Karpas-422 (cell line): Measurements from ENCODE around the gene TRIM15. TPM values are rescaled to one million over a fixed set of nuclear protein-coding genes. Genes with fewer than 3 reads are reported as not detected.
A peak's percentile ranks its signal among the peaks of the same experiment; 100 is the strongest.

Experiments used
- DNase-seq: peaks from one replicate; pipeline ENCODE4 v3.0.0-alpha.2; 2015
- H2AFZ ChIP-seq: fragments of 200-600 bp; sonication (generic); 2 replicates; pipeline ENCODE4 v1.6.1; 2014; ENCODE audit warnings: antibody characterized with exemption, low read length, mixed read lengths
- H3K27ac ChIP-seq: fragments of 200-600 bp; sonication (generic); 2 replicates; pipeline ENCODE4 v1.5.1; 2014; ENCODE audit warnings: mild to moderate bottlenecking, low read length, moderate library complexity
- H3K27me3 ChIP-seq: fragments of 200-600 bp; sonication (generic); 2 replicates; pipeline ENCODE4 v1.6.1; 2014; ENCODE audit warnings: low read length, mixed read lengths
- H3K36me3 ChIP-seq: fragments of 200-600 bp; sonication (generic); 2 replicates; pipeline ENCODE4 v1.6.1; 2014; ENCODE audit warnings: low read length, mixed read lengths; ENCODE audit not compliant: insufficient read depth
- H3K4me1 ChIP-seq: fragments of 200-600 bp; sonication (generic); 2 replicates; pipeline ENCODE4 v1.6.1; 2014; ENCODE audit warnings: mild to moderate bottlenecking, low read length, mixed read lengths
- H3K4me2 ChIP-seq: fragments of 200-600 bp; sonication (generic); 2 replicates; pipeline ENCODE4 v1.6.1; 2014; ENCODE audit warnings: low read length, low read depth, mild to moderate bottlenecking; ENCODE audit not compliant: poor library complexity, severe bottlenecking
- H3K4me3 ChIP-seq: fragments of 200-600 bp; sonication (generic); 2 replicates; pipeline ENCODE4 v1.5.1; 2014; ENCODE audit warnings: mild to moderate bottlenecking, antibody characterized with exemption, low read length, mixed read lengths
- H3K79me2 ChIP-seq: fragments of 200-600 bp; sonication (generic); 2 replicates; pipeline ENCODE4 v1.6.1; 2014; ENCODE audit warnings: mild to moderate bottlenecking, low read length, mixed read lengths
- H3K9ac ChIP-seq: fragments of 200-600 bp; sonication (generic); 2 replicates; pipeline ENCODE4 v1.6.0; 2014; ENCODE audit warnings: low read length
- H3K9me2 ChIP-seq: fragments of 200-600 bp; sonication (generic), shearing (Covaris generic); replicated peaks from 2 replicates; pipeline ENCODE4 v1.6.0; 2014; ENCODE audit warnings: mild to moderate bottlenecking, low read length, moderate library complexity; ENCODE audit not compliant: insufficient read depth
- H3K9me3 ChIP-seq: fragments of 300-700, 200-600 bp; sonication (generic); 2 replicates; pipeline ENCODE4 v1.6.1; 2014; ENCODE audit warnings: low read length, mixed read lengths
- H4K20me1 ChIP-seq: fragments of 200-600 bp; sonication (generic); 2 replicates; pipeline ENCODE4 v1.6.1; 2014; ENCODE audit warnings: mild to moderate bottlenecking, antibody characterized with exemption, low read length, low read depth; ENCODE audit not compliant: insufficient read depth
- total RNA-seq: library from RNA; depleted of rRNA; stranded (reverse); fragments of >200 nt; shearing (Covaris generic); gene quantifications from 2 replicates; pipeline ENCODE4 v1.2.3, GENCODE V29; 2014; ENCODE audit warnings: low replicate concordance

The TRIM15 gene
- total RNA-seq, 1 experiment from 2014 or later, result not detected

DNA sequence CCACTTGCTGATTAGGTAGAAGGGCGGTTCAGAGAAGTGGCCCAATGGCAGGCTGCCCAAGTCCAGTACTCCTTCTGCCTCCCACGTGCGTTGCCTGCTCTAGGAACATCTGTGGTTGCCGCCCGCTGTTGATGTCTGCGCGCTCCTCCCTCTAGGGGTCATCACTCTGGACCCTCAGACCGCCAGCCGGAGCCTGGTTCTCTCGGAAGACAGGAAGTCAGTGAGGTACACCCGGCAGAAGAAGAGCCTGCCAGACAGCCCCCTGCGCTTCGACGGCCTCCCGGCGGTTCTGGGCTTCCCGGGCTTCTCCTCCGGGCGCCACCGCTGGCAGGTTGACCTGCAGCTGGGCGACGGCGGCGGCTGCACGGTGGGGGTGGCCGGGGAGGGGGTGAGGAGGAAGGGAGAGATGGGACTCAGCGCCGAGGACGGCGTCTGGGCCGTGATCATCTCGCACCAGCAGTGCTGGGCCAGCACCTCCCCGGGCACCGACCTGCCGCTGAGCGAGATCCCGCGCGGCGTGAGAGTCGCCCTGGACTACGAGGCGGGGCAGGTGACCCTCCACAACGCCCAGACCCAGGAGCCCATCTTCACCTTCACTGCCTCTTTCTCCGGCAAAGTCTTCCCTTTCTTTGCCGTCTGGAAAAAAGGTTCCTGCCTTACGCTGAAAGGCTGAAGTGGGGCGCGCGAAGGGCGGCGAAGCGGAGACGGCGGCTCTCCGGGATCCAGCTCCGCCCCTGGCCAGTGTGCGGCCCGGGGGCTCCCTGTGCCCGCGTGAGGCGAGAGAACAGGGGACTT, 8.5 kb downstream of the TRIM15 start:
- no peak overlapping the region for H3K9ac ChIP-seq
- H3K4me2 ChIP-seq, result no peak overlapping the region
- no peaks in the 10 kb centered on the region for H3K4me1 ChIP-seq
- H3K4me3 ChIP-seq, result no peak overlapping the region
- no peaks in the 10 kb centered on the region for H3K79me2 ChIP-seq
- no peaks in the 10 kb centered on the region for H4K20me1 ChIP-seq
- no peaks in the 10 kb centered on the region for H3K9me3 ChIP-seq
- DNase-seq, result no peak
- no peaks in the 10 kb centered on the region for H3K27me3 ChIP-seq
- no peak overlapping the region for H2AFZ ChIP-seq
- H3K27ac ChIP-seq, result no peak overlapping the region
- no peaks in the 10 kb centered on the region for H3K36me3 ChIP-seq
- no peaks in the 10 kb centered on the region for H3K9me2 ChIP-seq

- H3K4me1 ChIP-seq, result no peaks in the 10 kb centered on the region
- H2AFZ ChIP-seq, result no peak overlapping the region
- no peaks in the 10 kb centered on the region for H3K9me3 ChIP-seq
- H3K4me2 ChIP-seq, result no peak overlapping the region
- no peaks in the 10 kb centered on the region for H3K79me2 ChIP-seq
- no peak for DNase-seq
- no peak overlapping the region for H3K9ac ChIP-seq
- no peaks in the 10 kb centered on the region for H3K36me3 ChIP-seq
- H3K27me3 ChIP-seq, result no peaks in the 10 kb centered on the region
- H4K20me1 ChIP-seq, result no peaks in the 10 kb centered on the region
- H3K27ac ChIP-seq, result no peak overlapping the region
- no peaks in the 10 kb centered on the region for H3K9me2 ChIP-seq
- H3K4me3 ChIP-seq, result no peak overlapping the region
Measured at GRCh38 chr6:30172681-30173080, 9.3 kb downstream of the TRIM15 start.

DNA sequence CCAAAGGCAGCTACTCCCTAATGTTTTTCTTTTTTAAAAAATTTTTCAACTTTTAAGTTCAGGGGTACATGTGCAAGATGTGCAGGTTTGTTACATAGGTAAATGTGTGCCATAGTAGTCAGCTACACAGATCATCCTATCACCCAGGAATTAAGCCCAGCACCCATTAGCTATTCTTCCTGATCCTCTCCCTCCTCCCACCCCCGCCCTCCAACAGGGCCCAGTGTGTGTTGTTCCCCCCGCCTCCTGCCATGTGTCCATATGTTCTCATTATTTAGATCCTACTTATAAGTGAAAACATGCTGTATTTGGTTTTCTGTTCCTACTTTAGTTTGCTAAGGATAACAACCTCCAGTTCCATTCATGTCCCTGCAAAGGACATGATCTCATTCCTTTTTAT, 12.4 kb downstream of the TRIM15 start:
- Histone ChIP-seq H3K27me3 (no peaks in the 10 kb centered on the region), H3K4me1 (no peaks in the 10 kb centered on the region), H3K4me2 (no peak overlapping the region)

DNA sequence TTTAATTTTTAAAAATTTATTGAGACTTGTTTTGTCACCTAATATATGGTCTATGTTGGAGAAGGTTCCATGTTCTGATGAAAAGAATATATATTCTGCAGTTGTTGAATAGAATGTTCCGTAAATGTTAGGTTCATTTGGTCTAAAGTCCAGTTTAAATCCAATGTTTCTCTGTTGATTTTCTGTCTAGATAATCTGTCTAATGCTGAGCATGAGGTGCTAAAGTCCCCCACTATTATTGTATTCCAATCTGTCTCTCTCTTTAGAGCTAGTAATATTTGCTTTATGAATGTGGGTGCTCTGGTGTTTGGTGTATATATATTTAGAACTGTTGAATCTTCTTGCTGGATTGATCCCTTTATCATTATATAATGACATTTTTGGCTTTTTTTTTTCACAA, 15.5 kb downstream of the TRIM15 start:
- no peaks in the 10 kb centered on the region for H3K9me2 ChIP-seq
- no peaks in the 10 kb centered on the region for H4K20me1 ChIP-seq
- no peak overlapping the region for H3K9ac ChIP-seq

More for the DNA sequence above, 12.4 kb downstream of the TRIM15 start:
- Histone ChIP-seq H3K4me3 (no peak overlapping the region), H3K9me3 (peaks cover 7% of the 10 kb centered on the region), H3K9ac (no peak overlapping the region), H4K20me1 (no peaks in the 10 kb centered on the region), H3K79me2 (no peaks in the 10 kb centered on the region), H2AFZ (no peak overlapping the region), H3K27ac (no peak overlapping the region), H3K36me3 (no peaks in the 10 kb centered on the region), H3K9me2 (no peaks in the 10 kb centered on the region)
- no peak for DNase-seq

DNA sequence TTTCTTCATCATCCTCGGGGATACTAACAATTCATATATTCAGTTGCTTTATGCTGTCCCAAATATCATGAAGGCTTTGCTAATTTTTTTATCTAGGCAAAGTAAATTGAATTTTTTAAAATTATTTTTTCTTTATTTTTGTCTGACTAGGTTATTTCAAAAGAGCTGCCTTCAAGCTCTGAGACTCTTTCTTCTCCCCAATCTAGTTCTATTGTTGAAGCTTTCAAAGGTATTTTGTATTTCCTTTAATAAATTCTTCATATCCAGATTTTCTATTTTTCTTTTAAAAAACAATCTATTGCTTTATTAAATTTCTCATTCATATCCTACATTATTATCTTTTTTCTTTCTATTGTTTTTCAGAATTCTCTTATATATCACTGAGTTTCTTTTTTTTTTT, 16.8 kb downstream of the TRIM15 start:
- no peak for DNase-seq
- Histone ChIP-seq H3K4me2 (no peak overlapping the region), H3K9me2 (no peaks in the 10 kb centered on the region), H3K4me3 (no peak overlapping the region), H3K36me3 (0 out of 2 replicates have a peak, but pooled peaks cover 2% of the 10 kb centered on the region), H4K20me1 (no peaks in the 10 kb centered on the region), H3K9ac (no peak overlapping the region), H3K4me1 (no peaks in the 10 kb centered on the region), H3K27ac (no peak overlapping the region), H3K79me2 (no peaks in the 10 kb centered on the region), H2AFZ (no peak overlapping the region), H3K27me3 (no peaks in the 10 kb centered on the region), H3K9me3 (peaks cover 12% of the 10 kb centered on the region)

More for the DNA sequence above, 15.5 kb downstream of the TRIM15 start:
- no peak overlapping the region for H3K27ac ChIP-seq
- no peak overlapping the region for H3K4me3 ChIP-seq
- H3K4me2 ChIP-seq, result no peak overlapping the region
- no peak overlapping the region for H2AFZ ChIP-seq
- DNase-seq, result no peak
- no peaks in the 10 kb centered on the region for H3K36me3 ChIP-seq
- H3K27me3 ChIP-seq, result no peaks in the 10 kb centered on the region
- no peaks in the 10 kb centered on the region for H3K4me1 ChIP-seq
- H3K9me3 ChIP-seq, result peaks cover 12% of the 10 kb centered on the region
- H3K79me2 ChIP-seq, result no peaks in the 10 kb centered on the region

- H3K27ac ChIP-seq, result no peak overlapping the region
- H3K9me3 ChIP-seq, result peaks cover 10% of the 10 kb centered on the region
- no peaks in the 10 kb centered on the region for H3K79me2 ChIP-seq
- H4K20me1 ChIP-seq, result no peaks in the 10 kb centered on the region
- no peak overlapping the region for H3K4me3 ChIP-seq
- H3K9me2 ChIP-seq, result no peaks in the 10 kb centered on the region
- H3K9ac ChIP-seq, result no peak overlapping the region
- H3K36me3 ChIP-seq, result peaks cover 33% of the 10 kb centered on the region
- no peak overlapping the region for H3K4me2 ChIP-seq
- no peaks in the 10 kb centered on the region for H3K27me3 ChIP-seq
- no peak overlapping the region for H2AFZ ChIP-seq
- no peaks in the 10 kb centered on the region for H3K4me1 ChIP-seq
- DNase-seq, result peak; percentile 40
Measured at GRCh38 chr6:30184417-30185031, 21.2 kb downstream of the TRIM15 start.

DNA sequence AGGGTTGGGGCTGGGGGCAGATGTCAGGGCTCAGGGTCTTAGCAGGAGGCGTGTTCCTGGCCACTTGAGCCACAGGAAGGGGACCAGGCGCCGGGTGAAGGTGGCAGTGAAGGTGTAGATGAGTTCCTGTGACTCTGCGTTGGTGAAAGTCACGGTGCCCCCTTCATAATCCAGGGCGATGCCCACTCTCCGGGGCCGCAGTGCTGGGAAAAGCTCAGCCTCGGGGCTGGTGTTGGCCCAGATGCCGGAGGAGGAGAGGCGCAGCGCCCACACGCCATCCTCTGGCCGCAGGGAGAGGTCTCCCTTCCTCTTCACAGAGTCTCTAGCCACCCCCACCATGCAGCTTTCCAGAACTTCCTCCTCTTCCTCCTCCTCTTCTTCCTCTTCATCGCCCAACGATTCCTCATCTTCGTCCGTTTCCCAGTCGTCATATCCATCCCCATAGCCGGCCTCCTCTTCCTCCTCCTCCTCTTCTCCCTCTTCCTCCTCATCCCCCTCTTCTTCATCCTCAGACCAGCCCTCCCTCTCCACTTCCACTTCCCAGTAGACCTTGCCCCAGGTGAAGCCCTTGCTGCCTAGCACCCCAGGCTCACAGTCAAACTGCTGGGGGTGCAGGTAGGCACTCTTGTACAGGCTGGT, 22.6 kb downstream of the TRIM15 start:
- no peak for DNase-seq
- Histone ChIP-seq H3K4me2 (no peak overlapping the region), H3K9me3 (peaks cover 3% of the 10 kb centered on the region; the same call in 1 of the 2 replicates), H4K20me1 (no peaks in the 10 kb centered on the region), H3K4me3 (no peak overlapping the region), H3K4me1 (no peaks in the 10 kb centered on the region), H3K79me2 (no peaks in the 10 kb centered on the region), H3K9me2 (no peaks in the 10 kb centered on the region), H2AFZ (no peak overlapping the region), H3K9ac (no peak overlapping the region), H3K36me3 (peaks cover 47% of the 10 kb centered on the region), H3K27ac (no peak overlapping the region), H3K27me3 (no peaks in the 10 kb centered on the region)

DNA sequence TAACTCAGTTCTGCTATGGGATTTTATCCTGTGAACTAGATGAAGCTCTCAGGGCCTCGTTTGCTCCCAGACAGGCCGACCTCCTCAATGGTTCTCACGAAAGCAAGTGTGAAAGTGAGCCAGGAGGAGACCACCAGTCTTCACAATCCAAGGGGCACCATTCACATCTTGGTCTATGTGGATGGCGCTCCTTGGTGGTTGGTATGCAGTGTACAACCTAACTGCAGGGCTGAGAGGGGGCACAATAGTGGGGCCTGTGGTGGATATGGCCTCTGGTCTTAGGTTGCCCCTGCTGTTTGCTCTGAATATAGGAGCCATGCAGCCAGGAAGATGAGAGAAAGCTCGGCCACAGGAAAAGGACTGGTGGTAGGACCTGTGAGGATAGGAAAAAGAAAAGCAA, 25.2 kb downstream of the TRIM15 start:
- DNase-seq, result no peak
- no peak overlapping the region for H3K27ac ChIP-seq
- no peaks in the 10 kb centered on the region for H3K9me2 ChIP-seq
- no peak overlapping the region for H3K9ac ChIP-seq
- H3K4me2 ChIP-seq, result no peak overlapping the region
- H3K9me3 ChIP-seq, result no peaks in the 10 kb centered on the region
- no peak overlapping the region for H3K4me3 ChIP-seq
- no peak overlapping the region for H2AFZ ChIP-seq
- H3K36me3 ChIP-seq, result peaks cover 50% of the 10 kb centered on the region
- H4K20me1 ChIP-seq, result no peaks in the 10 kb centered on the region
- H3K79me2 ChIP-seq, result 0 out of 2 replicates have a peak, but pooled peaks cover 1% of the 10 kb centered on the region
- no peaks in the 10 kb centered on the region for H3K4me1 ChIP-seq
- no peaks in the 10 kb centered on the region for H3K27me3 ChIP-seq
